Stimulated activated CD4-positive, alpha-beta T cell treated with anti-CD3 and anti-CD28 coated beads, Interleukin-4, amount 100 ng/mL, for 1 hour (primary cell): ENCODE measurements around the gene UBE4B.
A peak's percentile ranks its signal among the peaks of the same experiment; 100 is the strongest.
"Not testable (repeated sequence)": the region's sequence is repeated elsewhere in the genome, so short reads cannot be mapped to it uniquely, and the experiment has no call there.

Experiments used
- DNase-seq: peaks from one replicate; pipeline ENCODE4 v3.0.0-alpha.2; 2020

The UBE4B gene

DNA sequence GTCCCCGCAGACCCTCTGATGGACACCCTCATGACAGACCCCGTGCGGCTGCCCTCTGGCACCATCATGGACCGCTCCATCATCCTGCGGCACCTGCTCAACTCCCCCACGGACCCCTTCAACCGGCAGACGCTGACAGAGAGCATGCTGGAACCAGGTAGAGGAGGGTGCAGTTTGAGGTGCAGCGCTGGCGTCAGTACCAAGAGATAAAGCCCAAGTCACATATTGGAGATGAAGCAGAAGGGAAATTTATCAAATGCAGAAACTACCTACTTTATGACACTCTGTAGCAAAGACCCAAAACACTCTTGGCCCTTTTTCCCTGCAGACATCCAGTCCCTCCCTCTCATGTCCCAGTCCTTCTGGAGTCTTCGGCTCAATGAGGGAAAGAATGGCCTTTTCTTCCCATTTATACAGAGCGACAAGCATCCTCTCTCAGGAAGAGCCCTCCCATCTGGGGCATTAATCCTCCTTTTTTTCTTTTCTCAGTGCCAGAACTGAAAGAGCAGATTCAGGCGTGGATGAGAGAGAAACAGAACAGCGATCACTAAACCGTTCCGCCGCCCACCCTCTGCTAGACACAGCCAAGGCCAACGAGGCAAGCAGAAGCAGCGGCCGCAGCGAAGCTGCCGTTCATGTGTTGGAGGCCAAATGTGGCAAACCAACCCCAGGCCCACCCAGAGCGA, 146.8 kb downstream of the UBE4B start:
- no peak for DNase-seq

DNA sequence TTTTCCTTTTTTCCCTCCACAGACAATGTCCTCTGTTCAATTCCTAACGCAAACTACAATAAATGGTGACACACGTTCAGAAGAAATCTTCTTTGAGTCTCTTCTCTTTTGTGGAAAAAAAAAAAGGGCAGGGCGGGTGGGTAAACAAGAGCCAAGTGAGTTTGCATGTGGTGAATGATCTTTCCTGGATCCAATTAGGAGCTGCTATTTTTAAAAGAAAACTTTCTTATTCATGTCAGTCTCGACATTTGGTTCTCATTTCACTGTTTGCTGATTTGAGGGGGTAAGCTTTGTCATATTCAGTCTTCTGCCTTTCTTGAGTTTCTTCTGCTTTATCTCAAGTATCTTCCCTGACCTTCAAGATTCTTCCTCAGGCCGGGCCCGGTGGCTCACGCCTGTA, 148.4 kb downstream of the UBE4B start:
- DNase-seq: no peak

DNA sequence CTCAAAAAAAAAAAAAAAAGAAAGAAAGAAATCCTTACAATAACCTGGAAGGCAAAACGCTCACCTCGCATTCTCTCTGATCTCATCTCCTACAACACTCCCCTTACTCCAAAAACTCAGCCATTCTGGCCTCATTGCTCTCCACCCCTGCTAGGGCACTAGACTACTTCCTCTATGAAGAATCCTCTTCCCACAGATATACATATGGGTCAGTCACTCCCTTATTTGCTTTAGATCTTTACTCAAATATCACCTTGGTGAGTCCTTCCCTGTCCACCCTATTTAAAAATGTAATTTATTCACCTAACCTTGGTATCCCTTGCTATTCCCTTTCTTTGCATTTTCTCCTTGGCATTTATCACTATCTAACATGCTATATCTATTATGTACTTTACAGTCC, 153.0 kb downstream of the UBE4B start:
- no peak for DNase-seq

DNA sequence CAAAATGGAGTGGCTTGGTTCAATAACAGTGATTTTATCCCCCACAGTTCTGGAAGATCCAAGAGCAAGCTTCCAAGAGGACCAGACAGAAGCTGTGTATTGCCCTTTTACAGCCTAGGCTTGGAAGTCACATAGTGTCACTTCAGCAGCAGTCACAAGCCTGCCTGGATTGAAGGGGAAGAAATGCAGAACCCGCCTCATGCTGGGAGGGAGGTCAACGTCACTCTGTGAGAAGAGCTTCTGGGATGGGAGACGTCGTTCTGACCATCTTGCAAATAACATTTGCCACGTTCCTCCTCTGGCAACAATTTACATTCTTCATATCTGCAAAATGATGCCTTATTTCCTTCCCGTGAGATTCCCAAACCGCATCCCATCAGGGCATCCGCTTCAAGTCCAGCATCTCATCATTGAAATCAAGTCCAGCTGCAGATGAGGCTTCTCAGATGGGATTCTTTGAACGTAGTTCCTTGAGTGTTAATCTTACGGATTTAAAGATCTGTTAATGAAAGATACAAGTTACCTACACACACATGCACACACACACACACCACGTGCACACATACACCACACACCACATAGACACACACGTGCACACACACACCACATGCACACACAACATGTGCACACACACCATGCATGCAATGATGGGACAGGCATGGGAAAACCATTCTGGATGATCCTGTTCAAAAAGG, 153.7 kb downstream of the UBE4B start:
- DNase-seq: no peak

DNA sequence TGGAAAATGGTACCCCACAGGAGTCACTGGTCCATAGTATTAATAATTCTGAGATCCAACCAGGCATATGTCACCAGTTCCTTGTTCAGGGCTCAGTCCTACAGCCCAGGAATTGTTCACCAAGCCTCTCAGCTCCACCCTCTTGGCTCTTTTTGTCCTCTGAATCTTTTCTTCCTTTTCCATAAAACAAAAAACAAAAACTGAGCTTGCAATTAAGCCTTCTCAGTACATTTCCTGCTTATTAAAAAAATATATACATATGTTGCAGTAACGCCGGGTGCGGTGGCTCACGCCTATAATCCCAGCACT, 154.2 kb downstream of the UBE4B start:
- no peak for DNase-seq

DNA sequence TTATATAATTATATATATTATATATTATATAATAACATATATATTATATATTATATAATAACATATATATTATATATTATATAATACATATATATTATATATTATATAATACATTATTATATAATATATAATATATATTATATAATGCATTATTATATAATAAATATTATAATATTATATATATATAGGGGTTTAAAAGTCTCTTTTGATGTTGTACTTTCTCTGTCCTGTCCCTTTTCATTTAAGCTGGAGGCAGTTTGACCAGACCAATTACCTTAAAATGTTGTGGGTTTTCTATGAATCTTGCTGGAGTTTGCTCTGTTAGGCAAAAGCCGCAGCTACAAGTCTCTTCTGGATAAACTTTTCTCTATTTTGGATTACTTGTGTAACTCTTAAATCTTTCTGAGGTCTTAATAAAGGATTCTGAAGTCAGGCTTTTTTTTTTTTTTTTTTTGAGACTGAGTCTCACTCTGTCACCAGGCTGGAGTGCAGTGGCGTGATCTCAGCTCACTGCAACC, 155.4 kb downstream of the UBE4B start:
- DNase-seq: no peak

DNA sequence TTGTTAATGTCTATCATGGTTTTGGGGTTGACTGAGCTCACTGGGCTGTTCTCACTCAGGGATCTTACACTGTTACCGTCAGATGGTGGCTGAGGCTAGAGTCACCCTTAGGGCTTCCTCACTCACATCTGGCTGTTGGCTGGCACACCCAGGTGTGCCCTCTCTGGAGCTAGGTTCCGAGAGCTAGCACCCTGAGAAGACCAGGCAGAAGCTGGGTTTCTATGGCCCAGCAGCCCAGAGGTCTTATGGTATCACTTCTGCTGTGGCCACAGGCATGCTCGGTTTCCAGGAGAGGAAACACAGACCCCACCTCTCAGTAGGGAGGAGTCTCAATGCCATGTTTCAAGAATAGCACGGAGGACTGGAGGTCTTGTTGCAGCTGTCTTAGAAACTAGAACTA, 156.9 kb downstream of the UBE4B start:
- no peak for DNase-seq

DNA sequence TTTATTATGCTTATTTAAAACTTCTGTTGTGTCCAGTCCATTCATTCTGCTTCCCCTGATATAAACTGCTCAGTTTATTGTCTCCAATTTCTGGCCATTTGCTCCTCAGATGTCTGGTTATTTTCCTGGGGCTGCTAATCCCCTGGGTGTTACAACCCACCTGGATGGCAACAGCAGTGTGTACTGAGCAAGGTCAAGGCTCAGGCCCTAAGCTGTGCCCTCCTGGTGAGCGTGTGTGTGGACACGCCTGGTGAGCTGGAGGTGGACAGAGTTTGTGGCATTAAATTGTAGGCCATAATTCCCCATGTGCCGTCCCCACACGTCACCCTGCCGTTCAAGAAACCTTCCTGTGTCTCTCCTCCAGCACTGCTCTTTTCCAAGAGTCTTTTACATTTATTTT, 159.5 kb downstream of the UBE4B start:
- no peak for DNase-seq

DNA sequence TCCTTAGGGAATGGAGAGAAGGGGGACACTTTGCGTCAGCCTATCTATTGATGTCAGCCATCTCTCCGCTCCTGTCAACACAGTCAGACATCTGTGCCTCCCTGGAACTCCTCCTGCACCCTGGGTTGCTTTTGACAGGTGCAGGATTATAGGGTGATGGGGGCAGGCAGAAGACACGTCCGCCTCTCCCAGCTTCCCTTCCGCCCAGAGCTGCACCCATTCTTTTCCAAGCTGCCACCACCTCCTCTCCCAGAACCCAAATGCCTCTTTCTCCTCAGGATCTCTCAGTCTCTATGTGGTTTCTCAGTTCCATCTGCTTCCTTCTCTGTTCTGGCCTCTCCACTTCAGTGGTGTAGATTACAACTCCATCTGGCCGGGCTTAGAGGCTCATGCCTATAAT, 160.5 kb downstream of the UBE4B start:
- no peak for DNase-seq

DNA sequence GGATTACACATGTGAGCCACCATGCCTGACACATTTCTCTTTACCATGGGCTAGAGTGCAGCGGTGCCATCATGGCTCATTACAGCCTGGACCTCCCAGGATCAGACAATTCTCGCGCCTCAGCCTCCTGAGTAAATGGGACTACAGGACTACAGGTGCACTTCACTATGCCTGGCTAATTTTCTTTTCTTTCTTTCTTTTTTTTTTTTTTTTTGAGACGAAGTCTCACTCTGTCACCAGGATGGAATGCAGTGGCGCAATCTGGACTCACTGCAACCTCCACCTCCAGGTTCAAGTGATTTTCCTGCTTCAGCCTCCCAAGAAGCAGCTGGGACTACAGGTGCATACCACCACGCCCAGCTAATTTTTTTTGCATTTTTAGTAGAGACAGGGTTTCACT, 162.8 kb downstream of the UBE4B start:
- DNase-seq: no peak

DNA sequence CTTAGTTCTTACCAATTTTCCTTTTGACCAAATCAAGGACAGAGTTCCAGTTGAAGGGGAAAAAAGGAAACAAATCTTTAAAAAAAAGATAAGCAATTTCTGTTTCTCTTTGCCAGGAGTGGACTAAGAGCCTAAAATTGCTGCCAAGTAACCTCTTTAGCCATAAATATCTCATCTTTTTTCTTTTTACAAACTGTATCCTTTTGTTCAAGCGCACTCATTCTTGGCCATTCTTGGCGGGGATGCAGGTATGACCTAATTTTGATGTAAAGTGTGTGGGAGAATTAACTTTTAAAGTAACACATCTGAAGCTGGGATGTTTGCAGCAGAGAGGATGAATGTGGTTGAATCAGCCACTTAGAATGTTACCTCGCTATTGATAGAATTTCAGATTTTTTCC, 164.2 kb downstream of the UBE4B start:
- DNase-seq: no peak

DNA sequence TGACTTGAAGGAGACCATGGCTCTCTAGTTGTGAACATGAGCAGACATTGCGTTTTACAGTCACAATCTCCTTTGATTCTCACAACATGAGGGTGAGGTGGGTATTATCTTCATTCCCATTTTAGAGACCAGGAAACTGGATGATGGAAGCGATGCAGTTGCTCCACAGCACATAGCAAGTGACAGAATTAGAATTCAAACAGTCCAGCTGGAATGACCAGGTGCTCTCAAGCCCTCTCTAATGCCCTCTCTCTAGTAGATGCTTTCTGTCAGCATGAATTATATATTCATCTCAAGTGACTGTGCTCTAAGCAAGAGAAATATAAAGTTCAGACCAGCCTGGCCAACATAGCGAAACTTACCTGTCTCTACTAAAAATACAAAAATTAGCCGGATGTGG, 167.9 kb downstream of the UBE4B start:
- no peak for DNase-seq

DNA sequence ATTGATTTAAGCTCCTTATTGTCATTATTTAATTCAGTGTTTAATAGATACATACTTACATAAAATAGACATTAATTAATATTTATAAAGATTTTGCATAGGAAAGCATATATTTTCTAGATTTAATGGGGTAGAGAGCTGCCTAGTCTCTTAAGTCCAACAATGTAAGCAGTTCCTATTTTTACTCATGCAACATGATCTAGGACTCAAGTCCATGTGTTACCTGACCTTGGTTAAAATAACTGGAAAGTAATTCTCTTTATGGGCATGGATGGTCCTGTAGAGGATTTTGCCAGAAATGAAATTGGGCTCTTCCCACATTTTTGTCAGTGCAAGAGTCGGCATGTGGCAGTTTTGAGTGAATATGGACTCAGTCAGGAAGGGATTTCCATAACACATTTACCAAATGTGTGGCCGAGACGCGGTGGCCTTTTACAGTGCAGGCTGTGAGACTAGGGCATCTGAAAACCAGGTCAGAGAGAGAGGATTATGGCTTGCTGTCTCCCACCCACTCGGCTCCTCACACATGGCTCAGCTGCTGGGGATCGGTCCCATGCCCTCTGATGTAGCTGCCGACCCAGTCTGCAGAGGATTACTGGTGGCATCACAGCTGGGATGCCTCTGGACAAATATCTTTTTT, 171.4 kb downstream of the UBE4B start:
- no peak for DNase-seq

DNA sequence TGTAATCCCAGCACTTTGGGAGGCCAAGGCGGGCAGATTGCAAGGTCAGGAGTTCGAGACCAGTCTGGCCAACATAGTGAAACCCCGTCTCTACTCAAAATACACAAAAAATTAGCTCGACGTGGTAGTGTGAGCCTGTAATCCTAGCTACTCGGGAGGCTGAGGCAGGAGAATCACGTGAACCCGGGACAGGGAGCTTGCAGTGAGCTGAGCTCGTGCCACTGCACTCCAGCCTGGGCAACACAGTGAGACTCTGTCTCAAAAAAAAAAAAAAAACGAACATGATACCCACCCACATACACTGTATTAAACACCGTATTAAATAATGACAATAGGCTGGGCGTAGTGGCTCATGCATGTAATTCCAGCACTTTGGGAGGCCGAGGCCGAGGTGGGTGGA, 172.4 kb downstream of the UBE4B start:
- DNase-seq: not testable (repeated sequence)

DNA sequence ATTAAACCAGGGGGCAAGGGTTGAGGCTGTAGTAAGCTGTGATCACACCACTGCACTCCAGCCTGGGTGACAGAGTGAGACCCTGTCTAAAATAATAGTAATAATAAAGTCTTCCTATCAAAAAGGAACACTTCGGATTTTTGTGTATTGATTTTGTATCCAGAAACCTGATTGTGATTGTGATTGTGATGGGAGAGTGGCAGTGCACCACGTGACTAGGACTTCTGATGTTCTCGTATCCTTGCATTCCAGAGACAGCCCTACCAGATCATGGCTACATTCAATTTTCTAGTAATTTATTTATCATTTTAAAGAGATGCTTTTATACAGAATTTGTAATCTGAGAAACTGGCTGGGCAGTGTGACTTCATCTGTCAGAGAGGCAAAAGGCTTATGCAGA, 175.1 kb downstream of the UBE4B start:
- no peak for DNase-seq

DNA sequence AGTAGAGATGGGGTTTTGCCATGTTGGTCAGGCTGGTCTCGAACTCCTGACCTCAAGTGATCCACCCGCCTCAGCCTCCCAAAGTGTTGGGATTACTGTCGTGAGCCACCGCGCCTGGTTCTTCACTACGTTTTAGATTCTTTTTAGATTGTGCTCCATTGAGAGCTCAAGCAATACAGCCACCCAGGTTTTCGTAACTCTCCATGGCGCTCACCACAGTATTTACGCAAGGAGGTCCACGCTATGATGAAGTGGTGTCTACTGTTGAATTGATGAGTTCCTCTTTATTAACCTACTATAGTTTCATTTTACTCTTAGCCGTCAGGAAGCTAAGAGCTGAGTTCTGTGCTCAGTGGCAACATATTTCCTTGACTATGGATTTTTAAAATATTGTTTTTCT, 175.8 kb downstream of the UBE4B start:
- DNase-seq: no peak

DNA sequence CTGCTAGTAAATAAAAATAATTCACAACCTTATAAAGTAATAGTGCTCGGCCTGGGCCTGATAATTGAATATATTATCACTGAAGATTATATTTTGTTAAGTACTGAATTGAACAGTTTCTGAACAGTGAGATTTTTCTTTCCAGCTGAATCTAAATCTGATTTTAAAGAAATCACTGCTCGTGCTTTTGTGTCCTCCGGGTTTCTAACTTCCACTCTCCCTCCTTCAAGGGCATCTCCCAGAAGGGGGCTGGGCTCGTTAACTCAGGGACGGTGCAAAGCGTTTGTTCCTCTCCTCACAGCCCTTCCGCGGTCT, 176.8 kb downstream of the UBE4B start:
- DNase-seq: no peak

DNA sequence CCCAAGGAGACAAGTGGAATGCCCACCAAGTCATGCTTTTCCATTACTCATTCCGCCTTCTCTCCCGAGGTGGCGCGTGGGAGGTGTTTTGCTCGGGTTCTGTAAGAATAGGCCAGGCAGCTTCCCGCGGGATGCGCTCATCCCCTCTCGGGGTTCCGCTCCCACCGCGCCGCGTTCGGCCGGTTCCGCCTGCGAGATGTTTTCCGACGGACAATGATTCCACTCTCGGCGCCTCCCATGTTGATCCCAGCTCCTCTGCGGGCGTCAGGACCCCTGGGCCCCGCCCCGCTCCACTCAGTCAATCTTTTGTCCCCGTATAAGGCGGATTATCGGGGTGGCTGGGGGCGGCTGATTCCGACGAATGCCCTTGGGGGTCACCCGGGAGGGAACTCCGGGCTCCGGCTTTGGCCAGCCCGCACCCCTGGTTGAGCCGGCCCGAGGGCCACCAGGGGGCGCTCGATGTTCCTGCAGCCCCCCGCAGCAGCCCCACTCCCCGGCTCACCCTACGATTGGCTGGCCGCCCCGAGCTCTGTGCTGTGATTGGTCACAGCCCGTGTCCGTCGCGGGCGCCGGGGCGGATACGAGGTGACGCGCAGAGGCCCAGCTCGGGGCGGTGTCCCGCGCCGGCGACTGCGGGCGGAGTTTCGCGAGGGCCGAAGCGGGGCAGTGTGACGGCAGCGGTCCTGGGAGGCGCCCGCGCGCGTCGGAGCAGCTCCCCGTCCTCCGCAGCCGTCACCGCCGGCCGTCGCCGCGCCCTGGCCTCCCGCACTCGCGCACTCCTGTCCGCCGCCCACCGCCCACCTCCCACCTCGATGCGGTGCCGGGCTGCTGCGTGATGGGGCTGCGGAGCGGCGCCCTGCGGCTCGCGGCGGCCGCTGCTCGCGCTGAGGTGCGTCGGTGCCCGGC, 177.4 kb downstream of the UBE4B start, which contains the start of gene KIF1B:
TSS of gene KIF1B (plus strand) at position 666 of the 906 bp plus-strand sequence. CDS start 21,759 bp downstream, outside the sequence.
- peak; percentile 96 for DNase-seq

DNA sequence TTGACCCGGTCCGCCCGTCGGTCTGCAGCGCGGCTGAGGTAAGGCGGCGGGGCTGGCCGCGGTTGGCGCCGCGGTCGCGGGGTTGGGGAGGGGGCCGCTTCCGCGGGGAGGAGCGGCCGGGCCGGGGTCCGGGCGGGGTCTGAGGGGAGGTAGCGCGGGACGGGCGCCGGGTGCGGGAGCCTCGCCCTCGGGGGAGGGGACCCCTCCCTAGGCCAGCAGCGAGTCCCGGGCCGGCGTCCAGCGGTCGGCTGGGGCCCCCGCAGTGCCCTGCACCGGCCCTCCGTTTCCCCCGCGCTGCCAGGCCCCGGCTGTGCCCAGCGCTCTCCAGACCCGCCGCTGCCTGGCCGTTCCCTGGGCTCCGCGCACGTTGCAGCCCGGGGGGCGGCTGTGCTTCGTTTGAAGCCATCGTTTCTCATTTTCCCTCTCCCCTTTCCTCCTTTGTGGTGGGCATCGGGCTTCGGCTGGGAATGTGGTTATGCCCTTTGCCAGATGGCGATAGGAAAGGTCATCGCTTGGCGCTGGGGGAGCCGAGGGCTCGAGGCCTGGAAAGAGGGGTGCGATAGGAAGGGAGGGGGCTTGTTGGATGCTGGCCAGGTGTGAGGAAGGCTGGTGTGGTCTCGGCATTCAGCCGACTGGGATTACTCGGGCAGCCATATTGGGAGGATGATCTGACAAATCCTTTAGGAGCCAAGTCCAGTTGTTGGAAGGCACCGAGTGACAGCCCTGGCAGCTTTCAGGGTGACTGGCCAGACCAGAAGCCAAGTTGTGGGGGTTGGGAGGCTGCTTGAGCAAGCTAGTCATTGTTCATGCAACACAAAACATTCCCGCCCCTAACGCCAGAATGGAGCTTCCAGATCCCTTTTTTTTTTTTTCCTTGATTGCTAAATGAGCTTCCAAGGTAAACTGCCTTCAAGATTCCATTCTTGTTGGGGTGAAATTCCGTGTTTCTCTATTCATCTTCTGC, 178.4 kb downstream of the UBE4B start:
- DNase-seq: peak; percentile 4

DNA sequence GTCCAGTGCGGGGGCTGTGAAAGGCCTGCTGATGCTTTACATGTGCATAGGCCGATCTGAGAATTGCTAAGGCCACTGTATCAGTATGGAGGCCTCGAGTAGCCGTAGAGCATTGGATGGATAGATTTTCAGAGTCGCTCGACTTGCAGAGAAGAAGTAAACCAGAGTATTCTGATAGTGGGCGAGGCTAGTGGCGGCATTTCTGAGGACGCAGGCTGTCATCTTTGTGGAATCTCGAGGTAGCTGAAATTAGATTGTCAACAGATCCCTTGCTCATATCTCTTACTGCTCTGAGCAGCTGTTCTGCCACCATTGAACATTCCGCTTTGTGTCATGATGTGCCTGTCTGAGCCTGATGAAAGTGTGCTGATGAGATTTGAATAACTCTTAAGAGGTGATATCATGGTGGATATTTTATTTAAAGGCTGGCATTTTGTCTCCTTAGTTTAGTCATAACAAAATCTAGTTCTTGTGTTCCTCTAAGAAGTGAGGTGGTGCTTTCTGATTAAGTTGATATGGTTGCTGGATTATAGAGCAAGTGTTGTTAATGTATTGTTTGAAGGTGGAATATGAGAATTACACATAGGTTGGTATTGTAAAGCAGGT, 179.2 kb downstream of the UBE4B start:
- DNase-seq: no peak

DNA sequence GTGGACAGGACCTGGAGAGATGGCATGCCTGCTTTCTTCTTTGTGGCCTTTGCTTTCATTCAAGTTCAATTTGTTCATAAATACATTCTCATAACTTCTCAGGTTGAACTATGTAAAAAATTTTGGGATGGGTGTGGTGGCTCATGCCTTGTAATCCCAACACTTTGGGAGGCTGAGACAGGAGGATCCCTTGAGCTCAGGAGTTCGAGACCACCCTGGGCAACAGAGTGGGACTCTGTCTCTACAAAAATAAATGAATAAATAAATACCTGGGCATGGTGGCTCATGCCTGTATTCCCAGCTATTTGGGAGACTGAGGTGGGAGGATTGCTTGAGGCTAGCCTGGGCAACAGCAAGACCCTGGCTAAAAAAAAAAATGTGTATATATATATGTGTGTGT, 179.7 kb downstream of the UBE4B start:
- DNase-seq: no peak
